Activated gamma-delta T cell treated with anti-CD3 and anti-CD28 coated beads, Interleukin-2, amount 50 U/mL, for 16 hours (primary cell): ENCODE results near the gene FGF14.

Experiments
- DNase-seq: peaks from one replicate; pipeline ENCODE4 v3.0.0-alpha.2; 2020; ENCODE audit warnings: low read depth

The FGF14 gene

DNA sequence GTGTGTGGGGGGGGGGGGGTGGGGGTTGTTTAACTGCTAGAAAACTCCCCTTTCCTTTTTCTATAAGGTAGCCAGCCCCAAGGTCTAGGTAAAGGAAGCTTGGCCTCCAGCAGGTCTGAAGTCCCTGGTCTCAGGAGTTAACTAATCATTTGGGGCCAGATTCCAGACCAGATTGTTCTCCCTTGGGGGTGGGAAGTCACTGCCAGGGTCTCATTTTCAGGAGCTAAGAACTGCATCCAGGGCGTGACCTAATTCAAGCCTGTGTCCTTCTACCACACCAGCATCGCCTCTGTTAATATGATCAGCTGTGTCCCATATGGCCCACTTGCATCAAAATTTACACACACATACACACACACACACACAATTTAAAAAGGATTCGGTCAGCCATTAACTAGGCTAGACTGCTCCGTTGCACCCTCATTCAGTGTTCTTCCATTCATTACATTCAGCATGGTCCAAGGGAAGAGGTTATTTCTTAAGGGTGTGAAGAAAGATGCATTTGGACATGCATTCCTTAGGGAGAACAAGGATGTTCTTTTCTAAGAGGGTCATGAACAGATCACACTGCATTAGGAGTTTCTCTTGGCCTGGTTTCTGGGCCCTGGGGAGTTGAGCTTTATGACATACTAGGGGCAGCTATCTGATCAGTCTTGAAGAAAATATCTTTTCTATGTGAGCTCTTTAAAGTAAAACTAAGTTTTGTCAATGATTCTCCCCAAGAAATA lies 91.0 kb downstream of the FGF14 start:
- DNase-seq = no peak

DNA sequence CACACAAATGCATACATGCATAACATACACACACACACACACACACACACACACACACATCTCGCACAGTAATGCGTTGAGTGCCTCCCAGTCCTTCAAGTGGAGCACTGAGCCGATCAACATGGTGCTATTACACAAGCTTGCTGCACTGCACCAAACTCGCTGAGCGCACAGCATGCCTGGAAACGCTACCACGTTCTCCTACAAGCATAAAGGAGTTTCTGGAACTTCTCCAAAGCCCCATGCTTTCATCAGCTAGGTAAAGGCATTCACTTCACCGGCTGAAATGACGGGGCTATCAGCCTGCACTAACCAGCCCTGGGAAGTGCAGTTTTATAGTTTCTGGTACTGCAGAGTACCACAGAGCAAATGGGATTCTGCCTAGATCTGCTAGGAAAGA lies 92.7 kb downstream of the FGF14 start:
- DNase-seq = no peak

DNA sequence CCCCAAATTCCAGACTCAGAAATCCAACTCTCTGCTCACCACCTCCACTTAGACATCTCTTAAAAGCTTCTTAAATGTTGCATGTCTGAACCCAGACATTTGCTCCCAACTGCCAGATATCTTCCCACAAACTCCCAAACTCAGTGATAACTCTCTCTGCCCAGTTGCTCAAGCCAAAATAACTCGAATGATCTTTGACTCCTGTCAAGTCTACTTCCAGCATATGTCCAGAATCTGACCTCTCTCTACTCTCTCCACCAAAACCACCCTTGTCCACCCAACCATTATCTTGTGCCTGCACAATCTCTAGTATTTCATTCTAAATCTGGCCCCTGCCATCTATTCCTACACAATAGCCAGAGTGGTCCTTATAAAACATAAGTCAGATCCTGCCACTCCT lies 99.3 kb downstream of the FGF14 start:
- no peak for DNase-seq

GRCh38 chr13:102300379-102300778 lies 101.5 kb downstream of the FGF14 start:
- DNase-seq = no peak

DNA sequence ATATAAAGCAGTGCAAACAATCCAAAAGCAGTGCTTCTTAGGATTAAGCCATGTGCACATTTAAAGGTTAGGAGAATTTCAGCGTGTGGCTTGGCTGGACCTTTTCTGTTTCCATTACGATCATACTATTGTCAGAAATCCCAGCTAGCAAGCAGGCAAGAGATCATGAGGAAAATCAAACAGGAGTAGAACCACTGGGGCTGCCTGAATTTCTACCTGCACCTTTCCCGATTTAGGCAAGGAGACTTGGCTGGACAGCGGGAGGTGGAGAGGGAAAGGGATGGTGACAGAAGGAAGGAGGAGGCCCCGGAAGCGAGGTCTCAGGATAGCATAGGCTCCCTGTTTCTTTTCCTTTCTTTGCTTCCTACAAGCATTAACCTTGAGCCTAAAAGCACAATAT lies 102.5 kb downstream of the FGF14 start:
- DNase-seq = no peak

- DNase-seq = no peak
Measured at GRCh38 chr13:102298051-102298450, 103.8 kb downstream of the FGF14 start.

DNA sequence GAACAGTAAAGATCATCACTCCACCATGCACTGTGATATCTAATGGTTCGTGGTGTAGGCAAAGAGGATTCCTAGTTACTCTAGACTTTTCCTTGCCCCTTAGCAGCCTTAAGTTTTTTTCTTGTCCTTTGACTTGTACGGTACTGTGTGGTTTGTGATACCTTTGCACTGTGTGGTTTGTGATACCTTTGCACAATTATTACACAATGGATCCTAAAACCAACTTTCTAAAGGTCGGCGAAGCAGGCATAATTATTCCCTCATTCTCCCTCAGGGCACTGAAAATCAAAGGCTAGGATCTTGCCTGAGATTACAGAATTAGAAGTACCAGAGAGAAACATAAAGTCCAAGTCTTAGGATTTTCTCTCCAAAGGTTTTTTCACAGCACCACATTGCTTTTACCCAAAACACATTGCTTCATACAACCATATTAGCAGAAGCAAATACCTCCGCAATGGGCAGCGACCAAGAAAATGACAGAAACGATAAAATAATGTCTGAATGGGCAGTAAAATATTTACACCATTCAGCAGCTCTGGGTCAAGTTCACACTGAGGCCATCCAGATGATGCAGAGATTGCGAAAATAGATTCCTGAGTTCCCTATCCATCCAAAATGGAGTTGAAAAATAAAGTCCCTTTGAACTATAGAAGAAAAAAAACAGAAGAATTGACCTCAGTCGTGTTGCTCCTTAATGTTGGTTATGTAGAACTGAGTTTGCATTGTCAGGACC lies 106.4 kb downstream of the FGF14 start:
- DNase-seq = no peak

GRCh38 chr13:102294407-102295018 lies 107.3 kb downstream of the FGF14 start:
- DNase-seq = no peak

DNA sequence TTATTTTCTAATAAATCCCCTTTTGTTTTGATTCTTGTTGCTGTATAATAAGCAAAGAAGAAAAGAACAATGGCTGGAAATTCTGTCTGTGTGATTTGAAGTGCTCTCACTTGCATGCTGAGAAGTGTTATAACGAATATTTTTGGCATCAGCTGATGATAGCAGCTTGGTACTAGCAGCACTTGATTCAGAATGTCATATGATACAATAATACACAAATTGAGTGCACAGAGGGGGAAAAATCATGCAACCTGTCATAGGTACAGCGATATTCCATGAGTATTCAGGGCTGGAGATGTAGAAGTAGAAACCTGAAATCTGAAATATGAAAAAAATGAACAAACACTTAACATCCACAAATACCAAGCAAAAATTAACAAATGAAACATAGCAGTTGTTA lies 108.1 kb downstream of the FGF14 start:
- no peak for DNase-seq

DNA sequence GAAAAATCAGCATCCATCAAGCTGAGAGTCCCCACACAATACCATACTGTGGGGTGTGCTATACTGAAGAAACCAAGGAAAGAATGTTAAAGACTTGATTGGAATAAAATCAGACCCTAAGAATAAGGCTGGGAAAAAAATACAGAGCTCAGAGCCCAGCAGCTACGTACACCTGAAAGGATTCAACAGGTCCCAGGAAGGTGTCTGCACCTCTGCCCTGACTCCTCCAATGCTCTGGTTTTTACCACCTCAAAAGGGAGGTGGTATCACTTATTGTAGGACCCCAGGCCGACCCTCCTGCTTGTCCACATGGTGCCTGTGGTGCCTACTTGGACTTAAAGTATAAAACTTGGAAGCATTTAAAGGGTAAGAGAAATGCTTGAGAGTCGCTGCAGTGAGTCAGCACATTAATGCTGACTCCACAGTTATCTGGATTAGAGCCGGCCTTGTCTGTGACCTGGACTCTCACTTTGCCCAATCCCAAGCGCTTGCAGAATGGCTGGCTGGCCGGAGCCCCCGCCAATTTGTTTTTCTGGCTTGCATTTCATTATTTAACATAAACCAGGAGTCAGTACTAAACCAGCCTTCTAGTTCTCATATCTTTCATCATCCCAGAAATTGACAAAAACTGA lies 110.1 kb downstream of the FGF14 start:
- DNase-seq = no peak

DNA sequence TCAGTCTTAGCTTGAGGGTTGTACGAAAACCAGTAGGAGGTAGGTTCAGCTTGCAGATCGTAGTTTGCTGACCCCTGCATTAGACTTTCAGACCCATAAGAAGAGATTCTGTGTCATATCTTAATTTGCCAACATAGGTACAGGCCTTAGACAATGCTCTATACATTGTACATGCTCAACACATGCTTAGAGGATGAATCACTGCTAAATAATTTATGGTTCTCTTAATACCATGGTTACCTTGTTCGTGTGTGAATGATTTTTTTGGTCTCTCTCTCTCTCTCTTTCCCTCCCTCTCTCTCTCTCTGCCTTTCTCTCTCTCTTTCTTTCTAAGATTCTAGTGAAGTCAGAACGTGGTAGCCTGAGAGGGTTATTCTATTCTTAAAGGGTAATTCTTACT lies 112.2 kb downstream of the FGF14 start:
- no peak for DNase-seq

DNA sequence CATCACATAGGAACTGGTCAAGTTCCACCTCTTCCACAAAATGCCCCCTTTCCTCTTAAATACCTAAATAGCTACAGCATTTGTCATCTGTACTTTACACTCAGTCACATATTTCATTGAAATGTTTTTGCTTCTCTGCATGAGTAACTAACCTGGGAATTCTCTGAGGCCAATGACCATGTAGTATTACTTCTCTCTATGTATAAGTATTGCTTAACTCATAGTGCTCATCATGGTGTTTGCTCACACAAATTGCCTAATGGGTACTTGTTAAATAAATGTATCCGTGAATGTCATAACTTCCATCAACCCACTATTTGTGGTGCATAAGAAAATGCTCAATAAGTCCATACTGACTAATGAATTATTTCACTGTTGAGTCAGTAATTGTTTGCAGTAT lies 115.5 kb downstream of the FGF14 start:
- DNase-seq = no peak

GRCh38 chr13:102280366-102280765 lies 121.5 kb downstream of the FGF14 start:
- no peak for DNase-seq

DNA sequence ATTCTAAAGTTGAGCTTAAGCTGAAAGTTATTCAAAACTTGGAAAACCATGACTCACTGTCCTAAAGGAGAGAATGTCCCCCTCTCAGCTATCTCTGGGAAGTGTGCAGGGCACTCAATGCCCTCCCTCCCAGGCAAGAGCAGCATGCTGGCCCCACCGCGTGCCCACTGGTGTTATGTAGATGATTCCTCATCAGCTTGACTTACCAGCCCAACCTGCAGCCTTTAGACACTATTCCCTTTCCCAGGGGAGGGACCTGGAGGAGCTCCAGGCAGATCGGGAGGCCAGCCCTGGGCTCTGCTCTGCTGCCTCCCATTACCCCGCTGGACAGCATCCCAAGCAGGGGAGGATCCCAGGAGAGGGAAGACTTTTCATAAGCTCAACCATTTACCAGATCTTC lies 124.6 kb downstream of the FGF14 start:
- no peak for DNase-seq

DNA sequence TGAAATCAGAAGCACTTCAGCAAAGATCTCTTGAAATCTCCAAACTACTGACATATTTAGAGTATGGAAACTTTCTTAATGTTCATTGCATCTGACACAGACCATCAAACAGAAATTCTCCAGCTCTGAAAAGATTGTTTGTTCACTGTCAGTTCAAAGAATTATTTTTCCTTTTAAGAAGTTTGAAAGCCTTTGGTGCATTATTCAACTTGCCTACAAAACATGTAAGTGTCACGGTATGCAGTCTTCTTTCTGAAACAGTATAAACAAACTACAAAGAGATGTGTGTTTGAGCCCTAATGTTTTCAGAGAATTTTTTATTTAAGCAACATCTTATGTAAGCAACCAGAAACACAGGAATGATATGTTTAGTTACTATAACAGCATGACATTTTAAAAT lies 125.4 kb downstream of the FGF14 start:
- DNase-seq = no peak

DNA sequence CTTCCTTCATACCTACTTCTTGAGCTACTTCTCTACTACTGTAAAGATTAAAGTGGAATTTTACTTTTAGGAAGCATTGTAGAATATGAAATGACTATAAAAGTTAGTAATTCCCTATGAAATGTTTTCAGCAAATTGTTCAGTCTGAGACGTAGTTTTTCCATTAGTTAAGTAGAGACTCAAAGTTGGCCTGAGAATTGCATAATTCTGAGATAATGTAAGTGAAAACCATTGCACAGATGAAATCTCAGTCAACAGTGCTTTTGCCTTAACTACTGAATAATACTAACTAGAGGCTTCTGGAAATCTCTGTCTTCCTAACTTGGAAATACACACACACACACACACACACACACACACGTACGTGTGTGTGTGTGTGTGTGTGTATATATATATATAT lies 125.9 kb downstream of the FGF14 start:
- no peak for DNase-seq

DNA sequence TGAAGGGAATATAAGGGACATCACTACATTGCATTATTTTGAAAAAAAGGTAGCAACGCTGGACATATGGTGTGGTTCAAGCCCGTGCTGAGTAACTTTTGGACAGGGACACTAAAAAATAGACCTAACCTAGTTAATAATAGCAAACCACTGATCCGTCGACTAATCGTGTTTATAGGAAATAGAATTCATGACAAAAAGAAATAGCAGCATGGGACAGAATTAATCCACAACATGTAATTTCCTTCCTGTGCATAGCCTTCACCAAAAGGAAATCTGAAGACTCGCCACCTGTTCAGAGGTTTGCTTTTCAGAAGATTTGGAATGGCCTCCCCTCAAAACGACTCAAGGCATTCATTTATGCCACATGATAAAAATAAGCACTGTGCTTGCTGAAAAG lies 128.7 kb downstream of the FGF14 start:
- no peak for DNase-seq

DNA sequence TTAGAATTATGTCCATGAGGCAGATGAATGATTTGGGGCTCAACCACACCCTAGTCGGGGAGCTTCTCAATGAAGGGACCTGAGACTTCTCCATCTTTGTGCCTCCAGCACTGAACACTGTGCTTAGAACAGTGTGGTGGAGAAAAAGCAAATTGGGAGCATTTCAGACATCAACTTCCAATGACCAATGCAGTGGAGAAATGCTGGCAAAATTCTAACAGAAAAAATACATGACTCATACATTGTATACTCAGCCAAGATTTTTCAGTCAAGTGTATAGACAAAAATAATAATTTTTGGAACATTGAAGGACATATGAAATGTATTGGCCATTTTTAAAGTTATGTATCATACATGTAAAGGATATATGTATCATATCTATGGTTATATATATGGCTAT lies 134.7 kb downstream of the FGF14 start:
- no peak for DNase-seq

GRCh38 chr13:102261809-102262208 lies 140.0 kb downstream of the FGF14 start:
- no peak for DNase-seq

DNA sequence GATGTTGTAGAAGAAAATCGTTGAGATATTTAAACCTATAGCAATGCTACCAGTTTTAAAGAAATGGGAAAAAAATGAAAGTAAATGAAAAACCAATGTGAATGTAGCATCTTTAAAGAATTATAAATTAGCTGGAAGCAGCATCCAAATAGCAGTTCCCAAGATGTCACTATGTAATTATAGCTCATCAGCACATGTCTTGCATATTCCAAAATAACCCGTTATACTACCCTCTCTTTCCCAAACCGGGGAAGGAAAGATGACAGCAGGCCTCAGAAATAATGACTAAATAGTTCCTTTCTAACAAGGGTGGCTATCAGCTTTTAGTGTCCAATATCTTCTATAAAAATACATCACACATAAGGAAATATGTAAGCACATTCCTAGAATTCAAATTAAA lies 140.5 kb downstream of the FGF14 start:
- no peak for DNase-seq

DNA sequence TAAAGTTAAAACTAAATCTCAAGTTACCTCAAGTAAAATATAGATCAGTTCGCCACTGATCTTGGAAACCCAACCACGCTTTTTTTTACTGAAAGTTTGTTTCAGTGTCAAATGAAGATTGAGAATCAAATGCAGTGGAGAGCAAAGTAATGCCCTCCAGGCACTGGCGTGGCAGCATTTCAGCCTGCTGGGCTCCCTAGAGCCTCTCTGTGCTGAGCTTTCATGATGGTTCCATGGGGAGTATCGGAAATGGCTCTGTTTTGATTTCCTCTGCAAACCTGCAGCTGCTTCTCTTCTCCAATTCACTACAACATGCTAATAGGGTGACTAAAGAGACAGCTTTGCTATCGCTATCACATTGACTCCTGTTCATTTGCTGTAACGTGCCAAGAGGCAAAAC lies 141.6 kb downstream of the FGF14 start:
- no peak for DNase-seq

DNA sequence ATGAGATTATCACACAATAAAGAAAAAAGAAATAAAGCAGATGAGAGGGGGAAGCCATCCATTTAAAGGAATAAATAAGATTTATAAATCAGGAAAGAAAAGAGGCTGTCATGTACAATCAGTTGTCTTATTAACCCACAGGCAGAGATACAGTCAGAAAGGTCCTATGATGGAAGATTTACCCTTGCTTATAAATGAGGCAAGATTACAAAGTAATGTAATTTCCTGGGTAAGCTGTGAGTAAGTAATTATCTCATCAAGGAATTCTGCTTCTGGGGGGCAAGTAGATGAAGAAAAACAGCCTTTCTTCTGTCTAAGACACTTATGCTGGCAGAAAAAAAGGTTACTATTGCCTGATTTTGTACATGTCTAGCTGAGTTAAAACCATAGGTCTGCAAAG lies 146.4 kb downstream of the FGF14 start:
- DNase-seq = no peak

DNA sequence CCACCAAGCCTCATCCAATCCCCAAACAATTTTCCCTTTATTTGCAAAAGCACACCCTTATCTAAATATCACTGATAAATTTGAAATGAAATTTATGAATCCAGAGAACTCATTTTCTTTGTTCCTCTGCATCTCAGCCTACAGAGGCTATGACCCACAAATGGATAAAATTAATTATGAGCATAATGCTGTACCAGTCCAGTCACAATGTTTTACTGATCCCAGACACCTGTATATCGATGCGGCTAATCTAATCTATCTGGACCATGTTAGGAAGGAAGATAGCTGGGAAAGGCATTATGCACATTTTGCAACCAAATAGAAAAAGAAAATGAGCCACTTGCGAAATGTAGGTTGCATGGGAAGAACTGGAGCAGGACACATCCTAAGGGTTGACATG lies 150.0 kb downstream of the FGF14 start:
- DNase-seq = no peak
